Medulla oblongata (tissue), 1 donor: ENCODE results near the gene AKAP17A.

Experiments
- DNase-seq: peaks from one replicate; pipeline ENCODE4 v3.0.0-alpha.2; 2015; ENCODE audit errors: extremely low spot score

The AKAP17A gene

DNA sequence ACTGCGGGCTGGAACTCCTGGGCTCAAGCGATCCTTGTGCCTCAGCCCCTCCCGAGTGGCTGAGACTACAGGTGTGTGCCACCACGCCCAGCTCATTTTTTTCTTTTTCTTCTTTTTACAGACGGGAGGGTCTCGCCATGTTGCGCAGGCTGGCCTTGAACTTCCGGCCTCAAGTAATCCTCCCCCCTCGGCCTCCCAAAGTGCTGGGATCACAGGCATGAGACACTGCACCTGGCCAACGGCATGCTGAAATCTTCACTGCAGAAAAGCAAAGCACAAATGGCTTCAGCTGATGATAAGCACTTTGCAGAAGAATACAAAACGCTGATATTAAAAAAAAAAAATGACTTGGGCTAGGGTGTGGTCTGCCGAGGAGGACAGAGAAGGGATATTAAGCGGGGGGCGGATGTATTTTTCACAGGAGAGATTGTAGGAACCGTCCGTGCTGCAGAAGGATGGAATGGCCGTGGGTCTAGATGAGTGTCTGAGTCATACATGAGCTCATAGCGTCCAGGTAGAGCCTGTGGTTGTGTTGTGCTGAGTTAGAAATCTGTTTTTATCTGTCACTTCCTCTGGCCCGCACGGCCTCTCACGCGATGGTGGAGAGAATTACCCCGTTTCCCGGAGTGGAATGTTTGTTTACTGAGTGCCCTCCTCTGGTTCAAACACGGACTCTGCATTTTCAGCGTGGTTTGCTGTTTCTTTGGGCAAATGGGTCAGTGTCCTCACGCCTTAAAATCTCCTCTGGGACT lies 8.5 kb upstream of the AKAP17A start:
- DNase-seq, result no peak

DNA sequence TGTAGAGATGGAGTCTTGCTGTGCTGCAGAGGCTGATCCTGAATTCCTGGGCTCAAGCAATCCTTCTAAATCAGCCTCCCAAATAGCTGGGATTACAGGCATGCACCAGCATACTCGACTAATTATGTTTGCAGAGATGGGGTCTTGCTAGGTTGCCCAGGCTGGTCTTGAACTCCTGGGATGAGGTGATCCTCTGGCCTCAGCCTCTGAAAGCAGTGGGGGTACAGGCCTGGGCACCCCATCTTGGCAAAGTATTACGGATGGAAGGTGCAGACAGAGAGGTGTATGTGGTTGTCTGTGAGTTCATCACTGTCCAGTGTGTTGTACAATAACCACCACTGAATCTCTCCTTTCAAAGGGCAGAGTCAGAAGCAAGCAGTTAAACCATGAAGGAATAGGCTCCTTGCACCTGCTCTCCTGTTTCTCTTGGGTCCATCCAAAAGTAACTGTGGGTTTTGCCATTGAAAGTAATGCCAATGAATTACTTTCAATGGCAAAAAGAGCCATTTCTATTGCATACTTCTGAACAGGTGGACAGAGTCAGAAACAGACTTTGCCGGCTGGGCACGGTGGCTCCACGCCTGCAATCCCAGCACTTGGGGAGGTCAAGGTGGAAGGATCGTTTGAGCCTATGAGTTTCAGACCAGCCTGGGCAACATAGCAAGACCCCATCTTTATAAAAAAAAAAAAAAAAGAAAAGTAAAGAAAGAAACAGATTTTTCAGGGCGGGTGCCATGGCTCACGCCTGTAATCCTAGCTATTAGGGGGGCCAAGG lies 7.0 kb upstream of the AKAP17A start:
- DNase-seq, result no peak

DNA sequence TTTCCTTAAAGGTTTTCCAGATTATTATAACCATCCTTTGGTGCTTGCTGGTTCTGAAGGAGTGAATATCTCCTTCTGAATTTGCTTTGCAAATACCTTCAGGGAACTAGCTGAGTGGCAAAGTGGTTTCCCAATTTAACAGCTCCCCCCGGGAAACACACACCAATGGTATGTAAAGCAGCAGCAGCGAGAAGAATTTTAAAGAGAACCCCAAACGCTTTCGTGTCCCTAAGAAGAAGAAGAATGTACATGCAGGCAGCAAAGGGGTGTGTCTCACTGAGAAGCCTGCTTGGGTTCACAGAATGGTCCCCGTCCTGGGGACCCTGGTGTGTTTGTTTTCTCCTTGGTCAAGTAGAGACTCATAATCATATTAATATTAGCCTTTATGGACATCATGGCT lies 4.2 kb upstream of the AKAP17A start:
- DNase-seq, result no peak

DNA sequence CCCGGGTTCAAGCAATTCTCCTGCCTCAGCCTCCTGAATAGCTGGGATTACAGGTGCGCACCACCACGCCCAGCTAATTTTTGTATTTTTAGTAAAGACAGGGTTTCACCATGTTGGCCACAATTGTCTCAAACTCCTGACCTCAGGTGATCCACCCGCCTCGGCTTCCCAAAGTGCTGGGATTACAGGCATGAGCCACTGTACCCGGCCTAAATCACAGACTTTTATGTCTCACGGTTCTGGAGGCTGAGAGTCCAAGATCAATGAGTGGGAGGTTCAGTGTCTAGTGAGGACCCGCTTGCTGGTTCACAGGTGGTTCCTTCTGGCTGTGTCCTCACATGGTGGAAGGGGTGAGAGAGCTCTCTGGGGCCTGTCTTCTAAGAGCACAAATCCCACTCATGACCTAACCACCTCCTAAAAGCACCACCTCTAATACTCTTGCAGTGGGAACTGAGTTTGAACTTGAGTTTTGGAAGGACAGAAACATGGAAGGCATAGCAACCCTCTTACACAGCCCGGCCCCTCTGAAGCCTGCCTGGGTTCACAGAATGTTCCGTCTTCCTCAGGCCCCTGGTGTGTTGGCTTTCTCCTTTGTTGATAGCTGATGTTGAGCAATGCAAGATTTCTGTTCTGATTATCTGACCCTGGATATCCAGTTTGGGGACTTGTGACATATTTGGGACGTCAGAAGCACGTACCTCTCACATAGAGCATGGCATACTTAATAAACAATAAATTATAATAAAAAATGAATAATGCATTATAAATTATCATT lies 1.9 kb upstream of the AKAP17A start:
- no peak for DNase-seq

DNA sequence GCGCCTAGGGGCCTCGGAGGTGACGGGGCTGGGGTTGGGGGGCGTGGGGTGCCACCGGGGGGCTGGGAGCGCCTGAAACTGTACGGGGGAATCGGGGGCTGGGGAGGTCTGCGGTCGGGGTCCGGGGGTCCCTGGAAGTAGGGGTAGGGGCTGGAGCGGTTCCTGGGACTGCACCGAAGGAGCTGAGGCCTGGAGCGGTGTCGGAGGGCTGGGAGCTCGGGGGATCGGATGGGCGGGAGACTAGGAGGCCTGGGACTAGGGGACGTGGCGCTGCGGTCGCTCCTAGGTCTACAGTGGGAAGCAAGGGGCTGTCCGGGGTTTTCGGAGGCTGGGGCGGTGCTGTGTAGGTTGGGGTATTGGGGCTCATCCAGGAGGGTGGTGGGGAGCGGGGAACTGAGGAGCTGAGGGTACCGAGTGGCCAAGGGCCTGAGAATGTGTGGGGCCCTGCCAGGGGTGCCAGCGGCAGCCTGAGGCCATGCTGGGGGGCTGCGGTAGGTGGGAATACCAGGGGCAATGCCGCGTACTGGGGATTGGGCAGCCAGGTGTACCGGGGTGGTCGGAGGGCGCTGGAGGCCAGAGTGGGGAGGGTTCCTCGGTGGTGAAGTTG lies 562 bp downstream of the AKAP17A start:
- no peak for DNase-seq

DNA sequence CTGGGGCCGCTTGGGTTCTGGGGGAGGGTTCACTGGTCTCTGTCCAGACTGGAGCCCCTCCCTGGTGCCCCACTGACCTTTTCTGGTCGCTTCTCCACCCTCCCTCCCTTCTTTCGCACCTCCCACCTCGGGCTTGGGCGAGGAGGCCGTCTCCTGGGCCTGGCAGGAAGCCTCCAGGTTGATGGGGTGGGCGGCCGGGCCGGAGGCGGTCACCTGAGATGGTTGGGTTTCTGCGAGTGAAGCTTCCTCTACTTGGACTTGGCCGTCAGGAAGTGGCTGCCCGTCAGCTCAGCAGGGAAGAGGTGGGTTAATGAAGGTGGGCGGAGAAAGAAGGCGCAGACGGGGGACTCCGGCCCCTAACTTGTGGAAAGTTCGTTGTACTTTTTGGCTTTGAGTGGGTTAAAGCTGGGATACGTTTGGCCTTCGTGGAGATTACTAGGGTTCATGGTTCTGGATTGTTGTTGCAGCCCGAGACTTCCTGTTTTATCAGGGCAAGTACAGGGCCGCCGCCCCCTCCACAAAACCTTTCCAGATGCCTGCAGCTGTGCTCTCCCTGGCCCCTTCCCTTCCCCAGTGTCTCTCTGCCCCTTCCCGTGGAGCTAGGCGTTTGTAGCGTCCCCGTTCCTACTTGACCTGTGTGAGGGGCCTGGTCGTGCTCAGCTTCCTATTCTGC lies 1.2 kb downstream of the AKAP17A start:
- DNase-seq, result no peak

DNA sequence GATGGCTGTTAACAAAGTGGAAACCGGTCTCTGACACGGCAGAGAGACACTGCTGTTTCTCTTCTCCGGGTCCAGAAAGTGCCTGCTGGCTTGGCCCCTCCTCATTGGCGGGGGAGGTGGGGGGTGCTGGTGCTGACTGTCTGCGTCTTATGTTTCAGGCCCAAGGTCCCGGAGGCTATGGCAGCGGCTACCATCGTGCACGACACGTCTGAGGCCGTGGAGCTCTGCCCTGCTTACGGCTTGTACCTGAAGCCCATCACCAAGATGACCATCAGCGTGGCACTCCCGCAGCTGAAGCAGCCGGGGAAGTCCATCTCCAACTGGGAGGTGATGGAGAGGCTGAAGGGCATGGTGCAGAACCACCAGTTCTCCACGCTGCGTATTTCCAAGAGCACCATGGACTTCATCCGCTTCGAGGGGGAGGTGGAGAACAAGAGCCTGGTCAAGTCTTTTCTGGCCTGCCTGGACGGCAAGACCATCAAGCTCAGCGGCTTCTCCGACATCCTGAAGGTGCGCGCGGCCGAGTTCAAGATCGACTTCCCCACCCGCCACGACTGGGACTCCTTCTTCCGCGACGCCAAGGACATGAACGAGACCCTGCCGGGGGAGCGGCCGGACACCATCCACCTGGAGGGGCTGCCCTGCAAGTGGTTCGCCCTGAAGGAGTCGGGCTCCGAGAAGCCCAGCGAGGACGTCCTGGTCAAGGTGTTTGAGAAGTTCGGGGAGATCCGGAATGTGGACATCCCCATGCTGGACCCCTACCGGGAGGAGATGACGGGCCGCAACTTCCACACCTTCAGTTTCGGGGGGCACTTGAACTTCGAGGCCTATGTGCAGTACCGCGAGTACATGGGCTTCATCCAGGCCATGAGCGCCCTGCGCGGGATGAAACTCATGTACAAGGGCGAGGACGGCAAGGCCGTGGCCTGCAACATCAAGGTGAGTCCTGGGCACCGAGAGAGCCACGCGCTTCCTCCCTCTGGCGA lies 2.2 kb downstream of the AKAP17A start:
- DNase-seq, result no peak

DNA sequence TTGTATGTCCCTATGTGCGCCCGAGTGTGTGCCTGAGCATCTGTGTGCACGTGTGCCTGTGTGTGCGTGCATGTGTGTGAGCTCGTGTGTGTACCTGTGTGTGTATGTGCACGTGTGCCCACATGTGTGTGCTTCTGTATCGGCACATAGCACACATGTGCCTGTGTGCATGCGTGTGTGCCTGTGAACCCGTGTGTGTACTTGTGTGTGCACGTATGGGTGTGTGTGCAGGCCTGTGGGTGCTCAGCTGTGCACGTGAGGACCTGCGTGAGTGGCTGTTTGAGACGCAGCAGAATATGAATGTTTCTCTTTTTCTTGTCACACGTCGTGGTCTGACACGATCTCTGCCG lies 4.3 kb downstream of the AKAP17A start:
- no peak for DNase-seq

DNA sequence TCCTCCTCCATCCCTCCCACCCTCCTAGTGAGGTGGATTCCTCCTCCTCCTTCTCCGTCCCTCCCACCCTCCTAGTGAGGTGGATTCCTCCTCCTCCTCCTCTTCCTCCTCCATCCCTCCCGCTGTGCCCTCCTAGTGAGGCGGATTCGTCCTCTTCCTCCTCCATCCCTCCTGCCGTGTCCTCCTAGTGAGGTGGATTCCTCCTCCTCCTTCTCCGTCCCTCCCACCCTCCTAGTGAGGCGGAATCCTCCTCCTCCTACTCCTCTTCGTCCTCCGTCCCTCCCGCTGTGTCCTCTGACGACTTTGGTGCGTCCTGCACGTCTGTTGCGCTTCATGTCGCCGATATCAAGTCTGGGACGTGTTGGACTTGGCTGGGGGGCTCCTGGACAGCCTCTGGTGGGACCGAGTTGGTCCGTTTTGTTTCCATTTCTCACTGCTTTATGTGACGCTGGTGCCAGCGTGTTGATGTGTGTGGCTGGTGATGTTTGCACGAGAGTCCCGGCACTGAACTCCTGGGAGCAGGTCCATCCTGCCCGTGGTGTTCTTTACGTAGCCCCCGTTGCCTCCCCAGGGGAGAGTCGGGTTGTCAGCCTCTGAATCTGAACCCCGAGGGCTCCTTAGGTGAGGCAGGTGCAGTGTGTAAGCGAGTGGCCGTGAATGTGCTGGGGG lies 5.4 kb downstream of the AKAP17A start:
- DNase-seq, result no peak

DNA sequence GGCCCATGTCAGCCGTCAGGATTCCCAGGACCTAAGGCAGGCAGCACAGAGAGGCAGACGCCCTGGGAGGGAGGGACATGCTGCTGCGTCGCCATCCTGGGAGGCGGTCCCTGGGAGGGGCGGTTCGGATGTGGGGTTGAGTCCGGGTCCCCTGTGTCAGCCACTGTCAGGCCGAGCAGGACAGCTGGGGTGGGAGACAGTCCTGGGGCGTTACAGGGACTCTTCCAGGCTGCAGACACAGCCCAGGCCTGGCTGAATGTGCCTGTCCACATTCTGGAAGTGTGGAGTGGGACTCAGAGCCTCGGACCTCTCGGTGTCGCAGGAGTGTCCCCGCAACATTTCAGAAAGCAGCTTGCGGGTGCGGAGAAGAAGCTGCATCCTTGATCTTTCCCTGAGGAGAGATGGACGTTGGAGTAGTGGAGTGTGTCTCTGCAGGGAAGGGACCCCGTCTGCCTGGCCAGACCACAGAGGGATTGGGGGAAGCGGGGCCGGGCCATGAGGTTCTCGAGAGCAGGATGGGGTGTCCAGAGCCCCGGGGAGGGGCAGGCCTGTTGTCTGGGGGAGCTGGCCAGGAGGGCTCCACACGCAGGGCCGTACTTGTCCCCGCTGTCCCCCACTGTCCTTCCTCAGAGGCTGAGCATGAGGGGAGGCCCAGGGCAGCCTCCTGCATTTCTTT lies 6.1 kb downstream of the AKAP17A start:
- no peak for DNase-seq

DNA sequence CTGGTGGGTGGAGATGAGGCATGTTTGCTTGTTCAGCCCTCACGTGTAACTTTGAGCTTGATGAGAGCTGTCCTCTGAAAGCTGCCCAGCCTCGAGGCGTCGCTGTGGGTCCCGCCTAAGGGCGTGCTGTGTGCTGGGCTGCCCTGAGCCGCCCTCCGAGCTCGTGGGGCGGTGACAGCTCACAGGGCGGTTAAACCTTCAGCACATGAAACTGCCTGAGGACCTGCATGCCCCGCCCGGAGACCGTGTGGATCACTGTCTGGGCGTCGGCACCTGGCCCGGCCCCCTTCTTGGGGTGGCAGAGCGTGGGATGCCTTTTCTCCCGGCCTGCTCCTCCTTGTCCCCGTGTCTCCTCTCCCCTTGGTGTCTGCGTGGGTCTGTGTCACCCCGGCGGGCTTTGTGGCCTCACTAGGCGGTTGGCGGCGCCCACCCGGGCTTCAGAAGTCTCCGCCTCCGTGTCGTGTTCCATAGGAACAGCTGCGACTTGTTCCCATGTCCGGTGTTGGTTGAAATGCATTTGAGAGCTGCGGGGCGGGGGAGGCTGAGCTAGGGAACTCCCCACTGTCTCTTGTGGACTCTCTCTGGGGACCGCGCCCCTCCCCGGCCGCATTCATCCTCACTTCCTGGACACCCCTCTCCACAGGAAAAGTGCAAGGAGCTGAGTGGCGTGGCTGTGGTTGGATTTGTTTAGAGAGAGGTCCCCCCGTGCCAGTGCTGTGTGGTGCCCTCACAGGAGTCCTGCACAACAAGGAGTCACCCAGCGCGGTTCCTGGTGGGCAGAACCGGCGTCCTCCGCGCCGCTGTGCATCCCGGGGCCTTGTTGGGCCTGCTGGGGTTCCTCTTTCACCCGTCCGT lies 6.8 kb downstream of the AKAP17A start:
- DNase-seq, result no peak

DNA sequence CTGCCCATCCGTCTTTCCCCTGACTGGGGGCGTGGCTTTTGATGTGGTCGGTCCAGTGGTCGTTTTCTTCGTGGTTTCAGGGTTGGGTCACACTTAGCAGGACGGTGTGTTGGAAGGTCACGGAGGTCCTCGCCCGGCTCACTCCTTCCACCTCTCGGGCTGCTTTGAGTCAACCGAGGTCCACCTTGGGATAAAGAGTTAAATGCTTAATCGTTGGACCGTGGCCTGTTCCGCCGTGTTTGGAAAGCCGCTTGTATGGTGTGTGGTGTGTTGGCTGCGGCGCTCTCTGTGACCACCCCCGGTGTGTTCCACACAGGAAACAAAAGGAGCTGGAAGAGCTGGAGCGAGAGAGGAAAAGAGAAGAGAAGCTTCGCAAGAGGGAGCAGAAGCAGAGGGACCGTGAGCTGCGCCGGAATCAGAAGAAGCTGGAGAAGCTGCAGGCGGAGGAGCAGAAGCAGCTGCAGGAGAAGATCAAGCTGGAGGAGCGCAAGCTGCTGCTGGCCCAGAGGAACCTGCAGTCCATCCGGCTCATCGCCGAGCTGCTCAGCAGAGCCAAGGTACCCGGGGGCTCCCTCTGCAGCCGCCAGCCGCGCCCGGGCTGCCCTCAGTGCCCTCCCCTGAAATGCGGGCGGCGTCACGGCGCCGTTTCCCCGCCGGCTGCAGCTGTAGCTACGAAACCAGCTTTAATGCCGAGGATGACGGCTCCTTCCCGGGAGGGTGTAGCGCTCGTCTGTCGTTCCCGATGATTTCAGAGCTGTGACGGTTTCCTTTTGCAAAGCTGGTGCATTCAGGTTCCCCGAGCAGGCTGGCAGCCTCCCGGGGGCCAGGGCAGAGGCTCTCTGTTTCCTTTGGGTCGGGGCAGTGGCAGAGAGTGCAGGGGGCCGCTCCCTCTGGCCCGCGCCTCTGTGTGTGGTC lies 7.7 kb downstream of the AKAP17A start:
- DNase-seq, result no peak

DNA sequence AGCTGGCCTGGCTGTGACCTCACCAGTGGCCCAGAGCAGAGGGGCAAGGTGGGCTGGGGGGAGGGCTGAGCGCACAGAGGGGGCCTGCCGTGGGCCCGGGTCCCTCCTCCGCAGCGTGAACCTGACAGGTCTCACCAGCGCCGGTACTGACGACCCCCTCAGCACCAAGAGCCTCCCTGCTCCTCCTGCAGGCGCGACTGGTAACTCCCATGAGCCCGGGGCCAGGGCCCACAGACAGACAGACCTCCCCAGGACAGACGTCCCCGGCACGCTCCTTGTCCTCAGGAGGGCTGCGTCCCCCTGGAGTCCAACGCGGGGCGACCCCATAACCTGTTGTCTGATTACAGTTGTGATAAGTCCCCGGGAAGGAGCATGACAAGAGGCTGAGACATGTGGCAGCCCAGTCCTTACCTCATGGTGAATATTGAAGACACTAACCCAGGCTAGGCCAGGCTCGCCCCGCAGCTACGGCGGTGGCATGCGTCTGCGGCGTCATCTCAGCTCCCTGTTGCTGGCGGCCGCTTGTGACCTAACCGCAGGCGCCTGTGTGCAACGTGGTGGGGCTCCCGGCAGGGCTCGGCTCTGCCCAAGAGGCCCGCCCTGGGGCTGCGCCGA lies 8.5 kb downstream of the AKAP17A start:
- DNase-seq, result no peak

DNA sequence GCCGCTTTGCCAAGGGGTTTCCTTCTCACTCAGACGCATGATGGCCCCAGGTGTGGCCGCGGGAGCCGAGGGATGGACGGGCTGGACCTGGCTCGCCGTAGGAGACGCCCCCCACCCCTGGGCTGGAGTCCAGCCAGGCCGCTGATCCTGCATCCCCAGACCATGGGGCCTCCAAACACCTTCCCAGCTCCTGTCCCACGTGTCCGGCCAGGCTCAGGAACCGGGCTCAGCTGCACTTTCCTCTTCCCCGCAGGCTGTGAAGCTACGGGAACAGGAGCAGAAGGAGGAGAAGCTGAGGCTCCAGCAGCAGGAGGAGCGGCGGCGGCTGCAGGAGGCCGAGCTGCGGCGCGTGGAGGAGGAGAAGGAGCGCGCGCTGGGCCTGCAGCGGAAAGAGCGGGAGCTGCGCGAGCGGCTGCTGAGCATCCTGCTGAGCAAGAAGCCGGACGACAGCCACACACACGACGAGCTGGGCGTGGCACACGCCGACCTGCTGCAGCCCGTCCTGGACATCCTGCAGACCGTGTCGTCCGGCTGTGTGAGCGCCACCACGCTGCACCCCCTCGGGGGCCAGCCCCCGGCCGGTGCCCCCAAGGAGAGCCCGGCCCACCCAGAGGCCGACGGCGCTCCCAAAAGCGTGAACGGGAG lies 9.1 kb downstream of the AKAP17A start:
- no peak for DNase-seq

DNA sequence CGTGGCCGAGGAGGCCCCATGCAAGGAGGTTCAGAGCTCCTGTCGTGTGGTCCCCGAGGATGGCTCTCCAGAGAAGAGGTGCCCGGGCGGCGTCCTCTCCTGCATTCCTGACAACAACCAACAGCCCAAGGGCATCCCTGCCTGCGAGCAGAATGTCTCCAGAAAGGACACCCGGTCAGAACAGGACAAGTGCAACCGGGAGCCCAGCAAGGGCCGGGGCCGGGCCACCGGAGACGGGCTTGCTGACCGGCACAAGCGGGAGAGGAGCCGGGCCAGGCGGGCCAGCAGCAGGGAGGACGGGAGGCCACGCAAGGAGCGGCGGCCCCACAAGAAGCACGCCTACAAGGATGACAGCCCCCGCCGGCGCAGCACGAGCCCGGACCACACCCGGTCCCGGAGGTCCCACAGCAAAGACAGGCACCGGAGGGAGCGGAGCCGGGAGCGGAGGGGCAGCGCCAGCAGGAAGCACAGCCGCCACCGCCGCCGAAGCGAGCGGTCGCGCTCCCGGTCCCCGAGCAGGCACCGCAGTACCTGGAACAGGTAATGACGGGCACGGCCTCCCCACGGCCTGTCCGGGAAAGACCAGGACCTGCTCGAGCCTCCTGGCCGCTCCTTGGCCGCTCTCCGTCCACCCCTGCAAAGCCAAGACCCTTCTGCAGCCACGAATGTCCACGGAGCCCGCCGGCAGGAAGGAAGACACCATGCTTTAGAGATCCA lies 9.8 kb downstream of the AKAP17A start:
- no peak for DNase-seq

DNA sequence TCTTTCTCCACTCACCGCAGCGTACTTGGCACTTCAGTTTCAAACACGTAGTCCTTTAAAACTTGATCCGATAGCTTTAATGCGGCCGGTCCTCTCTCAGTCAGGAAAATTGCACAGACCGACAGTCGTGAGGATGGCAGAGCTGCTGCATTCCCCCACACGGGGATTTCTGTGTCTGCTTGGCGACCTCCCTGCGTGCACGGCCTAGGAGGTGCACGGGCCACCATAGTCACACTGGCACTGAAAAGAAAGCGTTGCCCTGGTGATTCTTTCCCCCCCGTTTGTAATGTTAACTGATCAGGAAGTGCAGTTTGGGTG lies 10.3 kb downstream of the AKAP17A start:
- DNase-seq, result no peak
